Fibroblast of skin of scalp (primary cell): ENCODE data around the gene BTBD16.

Experiments
- DNase-seq: peaks from one replicate; pipeline ENCODE4 v3.0.0-alpha.2; 2013

BTBD16 gene

DNA sequence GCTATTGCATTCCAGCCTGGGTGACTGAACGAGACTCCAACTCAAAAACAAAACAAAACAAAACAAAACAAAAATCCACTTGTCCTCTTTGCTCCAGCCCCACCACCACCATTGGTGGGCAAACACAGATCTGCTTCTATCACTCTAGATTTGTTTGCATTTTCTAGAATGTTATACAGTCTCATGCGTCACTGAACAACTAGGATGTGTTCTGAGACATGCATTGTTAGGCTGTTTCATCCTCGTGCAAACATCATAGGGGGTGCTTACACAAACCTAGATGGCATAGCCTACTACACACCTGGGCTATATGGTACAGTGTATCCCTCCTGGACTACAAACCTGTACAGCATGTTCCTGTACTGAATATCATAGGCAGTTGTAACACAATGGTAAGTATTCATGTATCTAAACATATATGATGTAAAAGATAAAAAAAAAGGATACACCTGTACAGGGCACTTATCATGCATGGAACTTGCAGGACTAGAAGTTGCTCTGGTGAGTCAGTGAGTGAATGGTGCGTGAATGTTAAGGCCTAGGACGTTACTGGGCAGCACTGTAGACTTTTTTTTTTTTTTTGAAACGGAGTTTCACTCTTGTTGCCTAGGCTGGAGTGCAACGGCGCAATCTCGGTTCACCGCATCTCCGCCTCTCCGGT is 45.3 kb downstream of the BTBD16 start:
- DNase-seq, result no peak

DNA sequence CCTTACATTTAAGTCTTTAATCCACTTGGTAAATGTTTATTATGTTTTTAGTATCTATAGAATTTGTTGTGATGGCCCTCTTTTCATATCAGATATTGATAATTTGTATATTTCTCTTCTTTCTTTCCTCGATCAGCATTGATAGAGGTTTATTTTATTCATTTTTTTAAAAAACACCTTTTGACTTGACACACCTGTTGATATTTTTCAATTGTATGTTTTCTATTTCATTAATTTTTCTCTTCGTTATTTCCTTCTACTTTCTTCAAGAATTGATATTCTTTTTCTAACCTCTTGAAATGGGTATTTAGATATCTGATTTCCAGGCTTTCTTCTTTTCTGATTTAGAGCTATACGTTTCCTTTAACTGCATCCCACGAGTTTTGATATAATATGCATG is 50.9 kb downstream of the BTBD16 start:
- DNase-seq, result no peak

DNA sequence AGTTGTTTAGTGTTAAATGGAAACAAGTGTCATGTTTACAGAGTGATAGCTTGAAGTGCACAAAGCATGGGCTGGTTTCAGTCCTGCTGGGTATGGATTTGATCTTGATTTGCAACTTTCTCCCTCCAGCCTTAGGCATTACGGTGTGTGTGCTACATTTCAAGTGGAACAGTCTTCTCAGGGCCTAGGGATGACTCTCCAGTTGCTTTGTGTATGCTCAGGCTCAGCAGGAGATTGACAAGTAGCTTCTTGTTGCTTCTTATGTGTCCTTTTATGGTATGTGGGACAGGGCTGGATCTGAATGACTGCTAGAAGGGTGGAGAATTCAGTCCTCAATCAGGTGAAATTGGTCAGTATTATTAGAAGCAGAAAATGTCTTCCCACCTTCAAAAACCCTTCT is 52.1 kb downstream of the BTBD16 start:
- no peak for DNase-seq

DNA sequence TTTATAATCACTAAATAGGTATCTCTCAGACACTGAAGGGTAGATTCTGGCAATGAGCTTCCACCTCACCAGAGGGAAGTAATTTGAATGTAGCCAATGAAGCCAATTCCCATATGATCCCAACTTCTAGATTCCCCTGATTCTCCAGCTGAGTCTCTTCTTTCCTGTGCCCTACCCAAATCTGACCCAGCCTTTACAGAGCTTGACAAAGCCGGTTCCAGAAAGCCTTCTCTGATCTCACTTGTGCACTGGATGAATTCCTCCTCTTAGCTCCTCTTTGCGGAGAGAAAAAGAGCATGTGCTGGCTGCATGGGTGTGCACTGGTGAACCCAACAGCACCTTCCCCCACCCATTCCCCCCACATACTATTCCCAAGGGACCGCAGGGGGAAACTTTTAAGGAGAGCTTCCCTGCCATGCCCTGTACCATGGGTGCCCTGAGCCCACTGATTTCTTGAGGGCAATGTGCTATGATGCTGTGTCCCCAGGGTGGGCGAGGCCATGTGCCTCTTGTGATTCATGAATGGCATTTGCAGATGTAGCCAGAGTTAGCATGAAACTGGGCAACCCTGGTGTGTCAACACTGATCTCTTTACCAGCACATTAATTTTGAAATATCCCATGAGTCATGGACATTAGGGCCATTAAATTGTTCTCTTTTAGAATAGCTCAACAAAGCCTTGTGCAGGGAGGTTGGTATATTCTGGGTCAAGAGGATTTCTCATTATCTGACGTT is 53.0 kb downstream of the BTBD16 start:
- DNase-seq, result peak; percentile 16

DNA sequence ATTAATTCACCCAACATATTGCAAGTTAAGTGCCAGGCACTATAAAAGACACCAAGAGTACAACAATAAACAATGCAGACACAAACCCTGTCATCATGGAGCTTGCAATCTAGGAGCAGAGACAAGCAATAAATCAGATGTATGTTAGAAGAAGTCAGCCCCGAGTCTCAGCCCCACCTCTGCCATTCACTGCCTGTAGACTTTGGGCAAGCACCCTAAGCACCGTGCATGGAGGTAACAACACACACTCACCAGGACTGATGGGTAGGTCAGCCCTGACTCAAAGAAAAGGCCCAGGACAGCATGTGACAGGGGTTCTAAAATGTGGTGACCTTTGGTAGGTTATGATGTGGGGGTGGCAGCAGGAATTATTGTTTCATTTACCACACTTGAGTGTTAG is 54.1 kb downstream of the BTBD16 start:
- no peak for DNase-seq

DNA sequence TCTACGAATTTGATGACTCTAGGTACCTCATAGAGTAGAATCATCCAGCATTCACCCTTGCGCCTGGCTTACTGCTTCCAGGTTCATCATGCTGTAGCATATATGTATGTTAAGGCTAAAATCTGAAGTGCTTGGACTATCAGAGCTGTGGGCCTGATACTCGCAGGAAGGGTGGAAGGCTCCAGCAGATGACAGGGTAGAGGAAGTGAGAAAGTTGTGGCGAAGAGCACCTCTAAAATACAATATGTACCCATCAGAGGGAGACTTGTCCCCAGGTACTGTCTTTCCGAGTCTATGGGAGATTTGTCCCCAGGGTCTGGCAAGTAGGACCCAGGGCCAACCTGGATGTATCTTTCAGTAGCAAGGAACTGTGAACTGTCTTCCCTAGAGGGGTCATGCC is 55.3 kb downstream of the BTBD16 start:
- no peak for DNase-seq

DNA sequence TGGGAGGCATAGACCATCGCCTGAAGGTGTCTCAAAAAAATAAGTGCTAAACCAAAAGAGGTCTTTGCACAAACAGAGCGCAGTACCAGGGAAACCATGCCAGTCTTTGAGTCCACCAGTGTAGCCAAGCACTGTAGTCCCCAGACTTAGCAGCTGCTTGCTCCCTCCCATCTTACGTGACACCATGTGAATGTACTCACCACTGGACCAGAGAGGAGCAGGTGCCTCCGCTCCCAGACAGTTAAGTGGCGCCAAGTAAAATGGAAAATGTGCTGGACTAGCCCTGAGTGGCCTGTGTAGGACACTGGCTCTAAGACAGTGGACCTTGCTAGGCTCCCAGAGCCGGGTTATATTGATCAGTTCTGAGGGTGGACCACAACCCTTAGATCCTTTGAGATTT is 55.7 kb downstream of the BTBD16 start:
- DNase-seq, result no peak

DNA sequence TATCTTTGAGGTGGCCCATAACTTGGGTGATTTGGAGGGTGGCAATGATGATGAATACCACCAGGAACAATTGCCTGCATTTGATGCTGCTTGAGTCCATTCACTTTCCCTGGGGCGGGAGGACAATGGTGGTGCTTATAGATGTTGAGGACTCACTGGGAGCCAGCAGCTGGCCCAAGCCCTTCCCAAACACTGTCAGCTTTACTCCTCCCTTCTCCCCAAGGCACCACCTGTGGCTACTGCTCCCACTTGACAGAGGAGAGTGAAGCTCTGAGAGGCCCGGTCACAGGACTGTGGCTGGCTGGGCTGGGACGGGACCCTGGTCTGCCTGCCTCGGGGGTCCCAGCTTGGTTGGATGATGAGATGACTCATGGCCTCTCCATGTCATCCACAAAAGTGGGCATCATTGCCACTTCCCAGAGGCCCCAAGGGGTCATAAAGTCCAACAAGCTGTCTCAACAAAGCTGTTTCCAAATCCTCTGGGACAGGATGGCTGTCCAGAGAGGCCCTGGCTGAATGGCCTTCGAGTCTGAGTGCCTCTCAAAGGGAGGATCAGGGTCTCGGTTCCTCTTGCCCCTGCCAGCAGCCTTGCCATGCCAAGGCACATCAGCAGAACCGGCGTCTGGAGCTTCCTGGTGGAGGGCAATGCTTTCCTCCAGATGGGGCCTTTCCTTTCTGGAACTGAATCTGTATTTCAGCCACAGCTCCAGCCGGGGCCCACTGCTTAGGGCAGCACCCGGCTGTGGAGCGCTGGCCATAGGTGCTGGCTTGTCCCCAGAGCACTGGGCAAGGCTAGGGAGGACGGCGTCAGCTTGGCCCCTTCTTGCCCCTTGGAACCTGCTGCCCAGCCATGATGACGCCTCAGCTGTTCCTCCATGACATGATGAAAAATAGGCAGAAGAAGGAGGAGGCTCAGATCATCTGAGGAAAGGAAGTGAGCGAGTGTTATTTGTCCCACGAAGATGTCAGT is 56.4 kb downstream of the BTBD16 start:
- no peak for DNase-seq

DNA sequence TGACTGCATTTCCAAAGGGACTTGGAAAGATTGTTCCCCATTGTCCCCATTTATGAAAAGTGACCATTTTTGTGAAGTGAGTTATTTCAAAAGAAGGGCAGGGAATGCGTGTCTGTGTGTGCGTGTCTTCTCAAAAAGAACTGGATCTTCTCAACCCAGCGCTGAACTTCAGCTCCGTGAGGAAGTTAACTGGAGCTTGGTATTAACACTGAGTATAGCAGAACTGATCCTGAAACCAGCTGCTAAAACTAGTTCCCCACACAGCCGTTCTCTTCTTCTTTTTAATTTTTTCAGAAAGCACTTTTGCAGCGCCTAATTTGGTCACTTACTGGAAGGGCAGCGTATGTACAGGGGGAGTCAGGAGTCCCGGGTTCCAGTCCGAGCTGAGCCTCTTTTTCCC is 57.6 kb downstream of the BTBD16 start:
- no peak for DNase-seq

DNA sequence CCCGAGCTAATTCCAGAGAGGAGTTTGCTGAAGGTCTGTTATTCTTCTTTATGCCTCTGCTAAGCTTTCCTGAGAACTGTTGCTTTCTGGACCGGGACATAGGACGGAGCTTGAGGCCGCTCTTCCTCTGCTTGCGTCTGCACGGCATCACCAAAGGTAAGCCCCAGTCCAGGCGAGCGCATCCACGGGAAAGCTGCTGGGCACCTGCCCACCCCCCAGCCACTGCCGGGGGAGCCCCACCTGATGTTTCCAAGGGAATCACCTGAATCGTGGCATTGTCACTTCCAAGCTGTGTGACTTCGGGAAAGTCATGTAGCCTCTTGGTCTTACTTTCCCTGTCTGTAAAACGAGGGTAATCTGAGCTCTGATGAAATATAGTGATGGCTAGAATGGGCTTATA is 58.3 kb downstream of the BTBD16 start:
- no peak for DNase-seq

DNA sequence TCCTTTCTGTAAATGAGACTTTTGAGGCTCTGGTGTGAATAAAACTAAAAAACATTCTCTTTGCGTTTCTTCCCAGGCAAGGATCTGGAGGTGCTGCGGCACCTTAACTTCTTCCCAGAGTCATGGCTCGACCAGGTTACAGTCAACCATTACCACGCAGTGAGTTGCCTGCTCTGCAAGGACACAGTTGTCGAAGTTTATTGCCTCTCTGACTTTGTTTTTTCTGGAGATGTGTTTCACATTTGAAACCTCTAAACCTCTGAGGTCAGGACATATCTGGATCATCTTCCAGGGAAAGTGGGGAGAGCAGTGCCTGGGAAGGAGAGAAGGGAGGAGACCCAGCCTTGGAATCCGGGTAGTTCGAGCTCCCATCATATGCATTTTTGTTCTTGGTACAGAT is 60.0 kb downstream of the BTBD16 start:
- DNase-seq, result no peak

DNA sequence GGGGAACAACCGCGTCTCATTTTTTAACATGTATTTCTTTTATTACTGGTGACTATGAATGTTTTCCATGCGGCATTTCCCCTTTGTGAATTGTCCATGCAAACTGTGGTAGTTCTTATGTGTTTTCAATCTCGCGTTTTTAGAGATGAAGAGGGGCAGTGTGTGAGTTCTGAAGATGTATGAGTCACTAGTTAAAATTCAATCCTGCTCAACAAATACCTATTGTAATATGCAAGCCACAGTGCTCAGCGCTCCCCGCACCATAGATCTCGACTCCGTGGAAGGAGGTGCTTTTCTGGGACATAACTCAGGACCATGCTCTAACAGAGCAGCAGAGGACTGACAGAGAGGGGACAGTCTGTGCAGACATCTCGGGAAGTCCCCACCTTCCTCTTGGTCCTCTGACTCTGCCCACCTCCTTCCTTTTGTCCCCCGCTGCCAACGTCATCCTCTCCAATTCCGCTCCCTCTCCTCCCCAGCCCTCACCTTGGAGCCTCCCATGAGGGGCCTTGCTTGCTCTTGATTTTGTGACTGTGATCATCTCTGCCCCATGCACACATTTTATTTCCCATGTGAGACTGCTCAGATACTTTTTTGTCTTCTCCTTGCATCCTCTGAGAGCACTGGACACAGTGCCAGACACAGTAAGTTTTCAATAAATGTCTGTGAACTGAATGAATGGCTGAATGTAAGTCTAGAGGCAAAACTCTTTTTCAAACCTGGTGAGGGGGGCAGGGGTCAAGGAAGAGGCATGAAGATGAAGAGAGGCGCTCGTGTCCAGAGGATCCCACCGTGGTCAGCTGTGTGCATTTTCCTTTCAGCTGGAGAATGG is 60.7 kb downstream of the BTBD16 start:
- DNase-seq, result no peak

DNA sequence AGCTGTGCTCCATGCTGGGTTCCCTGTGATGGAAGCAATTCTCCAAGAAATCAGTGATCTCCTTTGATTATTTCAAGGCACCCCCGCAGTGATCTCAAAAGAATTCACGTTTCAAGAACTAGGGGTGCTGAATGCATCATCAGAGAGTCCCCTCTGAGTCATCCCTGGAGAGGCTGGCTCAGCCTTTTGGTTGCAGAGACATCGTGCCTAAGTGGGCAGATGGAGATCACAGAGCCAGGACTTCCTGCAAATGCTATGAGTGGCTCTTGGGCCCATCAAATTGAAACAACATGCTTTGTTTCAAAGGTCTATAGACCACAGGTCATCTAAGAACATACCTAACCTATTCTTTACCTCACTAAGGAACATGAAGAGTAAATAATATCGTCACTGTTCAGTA is 61.9 kb downstream of the BTBD16 start:
- DNase-seq, result no peak

DNA sequence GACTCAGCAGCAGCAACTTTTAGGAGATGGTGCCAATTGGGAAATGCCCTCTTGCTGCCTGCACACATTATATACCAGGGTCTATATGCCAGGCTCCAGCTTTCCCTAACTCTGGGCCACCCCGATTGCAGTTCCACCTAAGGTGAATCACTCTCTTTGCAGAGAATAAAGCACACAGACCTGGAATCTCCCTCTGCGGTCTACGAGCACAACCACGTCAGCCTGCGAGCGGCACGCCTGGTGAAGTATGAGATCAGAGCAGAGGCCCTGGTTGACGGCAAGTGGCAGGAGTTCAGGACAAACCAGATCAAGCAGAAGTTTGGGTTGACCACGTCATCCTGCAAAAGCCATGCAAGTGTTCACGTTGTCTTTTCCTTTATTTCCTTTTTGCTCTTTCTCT is 65.2 kb downstream of the BTBD16 start:
- DNase-seq, result no peak

DNA sequence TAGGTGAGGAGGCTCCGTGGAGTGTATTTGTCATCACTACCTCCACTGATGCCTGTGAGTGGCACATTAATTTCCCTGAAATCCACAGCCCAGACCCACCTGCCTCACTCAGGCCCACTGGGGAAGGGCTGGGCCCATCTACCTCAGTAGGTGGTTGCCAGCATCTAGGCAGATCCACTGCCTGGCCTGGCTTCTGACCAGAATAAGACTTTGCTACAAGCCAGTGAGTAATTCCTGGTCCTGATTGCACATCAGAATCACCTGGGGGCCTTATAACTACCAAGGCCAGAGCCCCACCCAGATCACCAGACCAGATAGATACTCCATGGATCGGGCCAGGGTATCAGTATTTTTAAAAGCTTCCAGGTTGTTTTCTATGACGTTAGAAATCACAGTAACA is 65.9 kb downstream of the BTBD16 start:
- no peak for DNase-seq

DNA sequence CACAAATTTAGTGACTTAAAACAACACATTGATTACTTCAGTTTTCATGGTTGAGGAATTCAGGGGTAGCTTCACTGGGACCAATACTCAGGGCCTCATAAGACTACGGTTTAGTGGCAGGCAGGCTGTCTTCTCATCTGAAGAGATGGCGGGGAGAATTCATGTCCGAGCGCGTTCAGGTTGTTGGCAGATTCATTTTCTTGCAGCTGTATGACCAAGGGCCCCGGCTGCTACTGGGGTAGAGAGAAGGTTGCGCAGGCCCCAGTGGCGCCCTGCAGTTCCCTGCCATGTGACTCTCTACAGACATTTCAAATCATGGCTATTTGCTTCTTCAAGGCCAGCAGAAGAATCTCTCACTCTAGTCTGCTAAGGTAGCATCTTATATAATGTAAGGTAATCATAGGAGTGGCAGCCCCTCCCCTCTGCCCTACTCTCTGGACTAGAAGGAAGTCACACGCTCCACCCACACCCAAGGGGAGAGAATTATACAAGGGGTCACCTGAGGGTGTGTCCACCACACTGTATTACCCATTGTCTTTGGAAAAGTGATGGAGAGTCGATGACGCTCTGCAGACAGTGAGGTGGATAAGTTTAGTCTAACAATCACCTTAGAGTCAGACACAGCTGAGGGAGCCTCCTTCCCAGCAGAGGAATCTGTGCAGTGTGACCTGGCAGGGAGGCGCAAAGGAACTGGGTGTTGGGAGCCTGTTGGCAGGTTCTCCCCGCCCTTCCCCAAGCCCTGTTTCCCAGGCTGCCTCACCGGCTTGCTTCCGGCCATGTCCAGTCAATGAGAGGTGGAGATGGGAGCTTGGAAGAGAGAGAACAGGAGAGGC is 67.7 kb downstream of the BTBD16 start:
- no peak for DNase-seq

DNA sequence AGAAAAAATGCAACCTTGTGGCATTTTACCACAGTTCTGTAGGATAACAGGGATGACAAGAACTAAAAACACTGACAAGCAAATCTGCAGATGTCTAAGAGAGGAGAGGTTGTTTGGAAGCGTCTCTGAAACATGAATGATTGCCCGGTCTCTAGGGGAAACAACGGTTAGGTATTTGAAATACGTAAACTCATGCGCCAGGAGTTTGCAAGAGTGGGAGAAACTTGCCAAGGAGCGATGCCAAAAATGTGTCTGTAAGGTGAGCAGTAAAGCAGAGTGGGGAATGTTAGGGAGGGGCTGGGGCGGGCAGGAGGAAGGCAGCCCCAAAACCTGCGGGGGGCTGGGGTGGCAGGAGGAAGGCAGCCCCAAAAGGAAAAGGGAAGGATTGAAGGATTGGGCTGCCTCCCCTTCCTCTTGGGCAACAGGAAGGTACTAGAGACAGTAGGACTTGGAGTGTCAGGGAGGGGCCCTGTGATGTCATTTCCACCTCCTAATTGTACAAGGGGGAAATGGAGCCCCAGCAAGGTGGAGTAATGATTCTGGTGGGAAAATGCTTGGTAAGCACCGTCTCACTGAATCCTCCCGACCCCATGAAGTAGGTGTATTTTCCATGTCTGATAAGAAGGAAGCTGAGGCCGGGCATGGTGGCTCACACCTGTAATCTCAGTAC is 70.2 kb downstream of the BTBD16 start:
- peak; percentile 5 for DNase-seq

DNA sequence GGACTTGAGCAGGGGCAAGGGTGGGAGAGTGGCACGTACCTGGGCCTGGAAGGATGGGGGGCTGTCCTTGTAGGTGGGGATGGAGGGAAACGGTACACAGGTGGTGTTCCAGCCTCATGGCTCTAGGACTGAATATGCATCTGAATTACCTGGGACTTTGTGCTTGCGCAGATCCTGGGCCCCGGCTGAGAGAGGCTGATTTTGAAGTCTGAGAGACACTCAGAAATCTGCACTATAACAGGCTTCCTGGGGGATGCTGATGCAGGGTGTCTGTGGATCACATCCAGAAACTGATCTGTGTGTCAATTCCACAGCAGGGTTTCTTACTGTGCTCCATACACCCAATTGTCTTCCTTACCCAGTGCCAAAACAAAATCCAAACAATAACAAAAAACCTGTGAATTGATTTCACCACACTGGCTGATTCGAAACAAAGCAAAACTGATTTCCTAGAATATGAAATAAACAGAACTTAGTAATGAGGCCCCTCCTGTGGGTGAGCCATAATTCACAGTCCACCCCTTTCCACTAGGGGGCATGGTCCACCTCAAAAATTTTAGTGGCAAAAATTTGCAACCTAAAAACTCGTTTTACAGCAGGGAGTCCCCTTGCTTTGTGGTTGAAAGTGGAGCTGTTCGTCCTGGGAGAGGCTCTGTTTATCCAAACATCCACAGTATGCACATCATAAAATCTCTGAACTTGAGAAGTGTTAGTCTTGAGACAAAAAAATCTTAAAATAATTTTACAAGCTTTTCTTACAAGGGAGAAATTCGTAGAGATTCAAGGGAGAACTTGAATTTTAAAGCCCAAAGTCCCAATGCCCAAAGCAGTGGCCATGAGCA is 71.4 kb downstream of the BTBD16 start:
- peak; percentile 65 for DNase-seq

DNA sequence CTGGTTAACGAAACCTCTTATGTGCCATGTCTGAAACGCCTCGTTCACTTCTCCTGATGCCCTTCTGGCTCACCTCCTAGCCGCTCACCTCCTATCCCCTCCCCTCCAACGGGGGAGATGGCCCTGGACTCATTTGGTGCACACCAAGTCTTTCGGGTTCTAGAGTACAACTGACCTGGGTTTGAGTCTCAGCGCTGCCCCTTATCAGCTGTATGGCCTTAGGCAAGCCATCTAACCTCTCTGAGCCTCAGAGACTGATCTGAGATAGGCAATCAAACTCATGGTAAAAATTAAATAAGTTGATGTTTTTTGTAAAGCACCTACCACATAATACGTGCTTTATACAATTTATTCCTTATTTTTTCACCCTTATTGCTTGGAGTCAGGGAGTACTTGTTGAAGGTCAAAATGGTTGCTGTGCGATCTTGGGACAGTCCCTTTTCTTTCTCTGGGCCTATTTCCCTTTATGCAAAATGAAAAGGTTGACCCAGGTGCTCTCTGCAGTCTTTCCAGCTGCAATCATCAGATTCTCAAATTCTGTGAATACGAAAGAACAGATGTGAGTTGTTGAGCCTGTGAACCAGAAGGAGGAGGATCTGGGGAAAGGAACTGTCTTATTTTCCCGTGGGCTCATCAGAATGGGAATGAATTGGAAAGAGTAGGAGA is 72.2 kb downstream of the BTBD16 start:
- no peak for DNase-seq
